ENCODE measurements around the gene LEKR1. TPM values are rescaled to one million over a fixed set of nuclear protein-coding genes. Genes with fewer than 3 reads are reported as not detected.

Gene LEKR1
- total RNA-seq, 1 donor from 2014 or later, result 4.1 TPM

- DNase-seq (ENCODE audit: low spot score, unreplicated experiment), result no peak
- H3K36me3 Mint-ChIP-seq (ENCODE audit: insufficient read depth), result no peaks in the 10 kb centered on the region
- peaks cover 5% of the 10 kb centered on the region for H3K27me3 Mint-ChIP-seq
- H3K4me3 Mint-ChIP-seq (ENCODE audit: low read depth), result no peak overlapping the region
- TF ChIP-seq CTCF (IDR thresholded peaks at IDR 0.05; ENCODE audit: unreplicated experiment), result no peak
- no peaks in the 10 kb centered on the region for H3K4me1 Mint-ChIP-seq (ENCODE audit: low read depth)
- no peaks in the 10 kb centered on the region for H3K9me3 Mint-ChIP-seq (ENCODE audit: low read depth)
- no peak overlapping the region for H3K27ac Mint-ChIP-seq
Measured at GRCh38 chr3:157040456-157040855, 214.3 kb downstream of the LEKR1 start.

GRCh38 chr3:157042226-157042625 lies 216.1 kb downstream of the LEKR1 start:
- TF ChIP-seq CTCF (IDR thresholded peaks at IDR 0.05; ENCODE audit: unreplicated experiment), result no peak
- peaks cover 7% of the 10 kb centered on the region for H3K27me3 Mint-ChIP-seq
- H3K27ac Mint-ChIP-seq, result no peak overlapping the region
- no peaks in the 10 kb centered on the region for H3K36me3 Mint-ChIP-seq (ENCODE audit: insufficient read depth)
- H3K4me3 Mint-ChIP-seq (ENCODE audit: low read depth), result no peak overlapping the region
- no peak for DNase-seq (ENCODE audit: low spot score, unreplicated experiment)
- H3K4me1 Mint-ChIP-seq (ENCODE audit: low read depth), result no peaks in the 10 kb centered on the region
- H3K9me3 Mint-ChIP-seq (ENCODE audit: low read depth), result no peaks in the 10 kb centered on the region

DNA sequence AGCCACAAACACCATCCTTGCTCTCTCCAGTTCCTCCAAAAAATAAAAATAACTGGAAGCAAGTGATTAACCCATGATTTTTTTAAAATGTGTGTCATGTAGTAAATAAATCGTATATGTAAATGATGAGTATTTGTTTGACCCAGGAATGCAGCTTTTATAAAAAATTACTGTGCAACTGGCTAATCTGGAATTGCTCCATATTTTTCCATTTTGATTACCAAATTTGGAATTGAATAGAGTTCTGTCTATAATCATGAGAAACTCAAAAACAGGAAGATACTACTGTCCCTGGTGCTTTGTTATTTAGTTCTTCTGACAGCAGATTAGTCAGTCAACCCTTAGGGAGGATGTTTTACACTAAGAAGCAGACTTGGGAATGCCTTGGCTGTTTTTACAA lies 217.6 kb downstream of the LEKR1 start:
- H3K36me3 Mint-ChIP-seq (ENCODE audit: insufficient read depth), result no peaks in the 10 kb centered on the region
- no peak overlapping the region for H3K4me3 Mint-ChIP-seq (ENCODE audit: low read depth)
- no peaks in the 10 kb centered on the region for H3K9me3 Mint-ChIP-seq (ENCODE audit: low read depth)
- no peak for DNase-seq (ENCODE audit: low spot score, unreplicated experiment)
- no peak overlapping the region for H3K27ac Mint-ChIP-seq
- H3K4me1 Mint-ChIP-seq (ENCODE audit: low read depth), result no peaks in the 10 kb centered on the region
- peaks cover 7% of the 10 kb centered on the region for H3K27me3 Mint-ChIP-seq
- no peak for TF ChIP-seq CTCF (IDR thresholded peaks at IDR 0.05; ENCODE audit: unreplicated experiment)

GRCh38 chr3:157045238-157045850 lies 219.2 kb downstream of the LEKR1 start:
- no peak overlapping the region for H3K27ac Mint-ChIP-seq
- no peaks in the 10 kb centered on the region for H3K4me1 Mint-ChIP-seq (ENCODE audit: low read depth)
- H3K9me3 Mint-ChIP-seq (ENCODE audit: low read depth), result no peaks in the 10 kb centered on the region

DNA sequence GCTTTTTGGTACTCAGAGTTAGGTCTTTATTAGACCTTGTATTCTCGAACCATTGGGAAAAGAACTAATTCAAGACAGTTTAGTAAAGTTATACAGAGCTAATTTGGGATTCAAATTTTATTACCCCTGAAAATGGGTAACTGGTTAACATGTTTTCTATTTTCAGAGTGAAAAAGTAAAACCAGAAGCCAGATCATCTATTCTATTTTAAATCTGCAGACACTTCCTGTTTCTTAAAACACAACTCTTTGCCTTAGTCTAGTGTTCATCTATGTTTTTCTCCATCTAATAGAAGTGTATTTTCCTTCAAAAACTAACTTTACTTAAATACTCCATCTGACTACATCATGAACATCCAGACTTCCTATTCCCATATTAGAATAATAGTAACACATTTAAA lies 220.4 kb downstream of the LEKR1 start:
- H3K27ac Mint-ChIP-seq, result no peak overlapping the region
- TF ChIP-seq CTCF (IDR thresholded peaks at IDR 0.05; ENCODE audit: unreplicated experiment), result no peak

More at GRCh38 chr3:157045238-157045850, 219.2 kb downstream of the LEKR1 start:
- H3K4me3 Mint-ChIP-seq (ENCODE audit: low read depth), result no peak overlapping the region
- H3K27me3 Mint-ChIP-seq, result peaks cover 7% of the 10 kb centered on the region
- H3K36me3 Mint-ChIP-seq (ENCODE audit: insufficient read depth), result no peaks in the 10 kb centered on the region
- DNase-seq (ENCODE audit: low spot score, unreplicated experiment), result no peak
- TF ChIP-seq CTCF (IDR thresholded peaks at IDR 0.05; ENCODE audit: unreplicated experiment), result no peak

More for the DNA sequence above, 220.4 kb downstream of the LEKR1 start:
- no peaks in the 10 kb centered on the region for H3K9me3 Mint-ChIP-seq (ENCODE audit: low read depth)
- H3K27me3 Mint-ChIP-seq, result peaks cover 7% of the 10 kb centered on the region
- H3K36me3 Mint-ChIP-seq (ENCODE audit: insufficient read depth), result no peaks in the 10 kb centered on the region
- H3K4me3 Mint-ChIP-seq (ENCODE audit: low read depth), result no peak overlapping the region
- no peaks in the 10 kb centered on the region for H3K4me1 Mint-ChIP-seq (ENCODE audit: low read depth)
- no peak for DNase-seq (ENCODE audit: low spot score, unreplicated experiment)
